ENCODE results near the gene GPS2.

GRCh38 chr17:7355573-7355972 lies 40.4 kb upstream of the GPS2 start:
- TF ChIP-seq EGR1 (IDR thresholded peaks at IDR 0.05; ENCODE audit: borderline replicate concordance in 1 of 2, low read depth in 2 of 2, low read length in 2 of 2) (no peak), EP300 (IDR thresholded peaks at IDR 0.05; ENCODE audit: borderline replicate concordance in 1 of 2, control insufficient read depth in 1 of 2, low read depth in 2 of 2, low read length in 2 of 2) (no peak), CTCF (IDR thresholded peaks at IDR 0.05 in 2 of 3, conservative IDR thresholded peaks at IDR 0.05 in 1 of 3; ENCODE audit: control insufficient read depth in 2 of 3, extremely low read depth in 1 of 3, insufficient read depth in 1 of 3, low read depth in 3 of 3, low read length in 3 of 3) (no peak), GABPA (IDR thresholded peaks at IDR 0.05; ENCODE audit: low read depth) (no peak), CREM (IDR thresholded peaks at IDR 0.05; ENCODE audit: low read depth) (no peak), RBBP5 (conservative IDR thresholded peaks at IDR 0.05) (no peak), JUNB (IDR thresholded peaks at IDR 0.05) (no peak), KDM1A (IDR thresholded peaks at IDR 0.05; ENCODE audit: borderline replicate concordance) (no peak), ZNF217 (IDR thresholded peaks at IDR 0.05) (no peak), LARP7 (IDR thresholded peaks at IDR 0.05) (no peak), EZH2 (IDR thresholded peaks at IDR 0.05; ENCODE audit: borderline replicate concordance, control insufficient read depth, low read depth, low read length) (no peak)

All from GM12878 (cell line).